GM12872 (cell line): Measurements from ENCODE around the gene CP.

Source experiments
- TF ChIP-seq, protein P1 (sequence below): IDR thresholded peaks from 3 replicates; pipeline ENCODE4 v1.5.1; 2011; ENCODE audit warnings: low read depth, mild to moderate bottlenecking, low read length, moderate library complexity; ENCODE audit not compliant: insufficient read depth

Gene CP

GRCh38 chr3:149221783-149222517 is at the start of gene CP:
TSS of gene CP (minus strand) at chr3:149221829. CDS start at chr3:149221792, 37 bp downstream.
- TF ChIP-seq, protein P1, sequence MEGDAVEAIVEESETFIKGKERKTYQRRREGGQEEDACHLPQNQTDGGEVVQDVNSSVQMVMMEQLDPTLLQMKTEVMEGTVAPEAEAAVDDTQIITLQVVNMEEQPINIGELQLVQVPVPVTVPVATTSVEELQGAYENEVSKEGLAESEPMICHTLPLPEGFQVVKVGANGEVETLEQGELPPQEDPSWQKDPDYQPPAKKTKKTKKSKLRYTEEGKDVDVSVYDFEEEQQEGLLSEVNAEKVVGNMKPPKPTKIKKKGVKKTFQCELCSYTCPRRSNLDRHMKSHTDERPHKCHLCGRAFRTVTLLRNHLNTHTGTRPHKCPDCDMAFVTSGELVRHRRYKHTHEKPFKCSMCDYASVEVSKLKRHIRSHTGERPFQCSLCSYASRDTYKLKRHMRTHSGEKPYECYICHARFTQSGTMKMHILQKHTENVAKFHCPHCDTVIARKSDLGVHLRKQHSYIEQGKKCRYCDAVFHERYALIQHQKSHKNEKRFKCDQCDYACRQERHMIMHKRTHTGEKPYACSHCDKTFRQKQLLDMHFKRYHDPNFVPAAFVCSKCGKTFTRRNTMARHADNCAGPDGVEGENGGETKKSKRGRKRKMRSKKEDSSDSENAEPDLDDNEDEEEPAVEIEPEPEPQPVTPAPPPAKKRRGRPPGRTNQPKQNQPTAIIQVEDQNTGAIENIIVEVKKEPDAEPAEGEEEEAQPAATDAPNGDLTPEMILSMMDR, result no peak

GRCh38 chr3:149270180-149270579 is 48.6 kb upstream of the CP start:
- TF ChIP-seq, protein P1, result no peak

GRCh38 chr3:149269687-149270086 is 48.1 kb upstream of the CP start:
- TF ChIP-seq, protein P1, result no peak

GRCh38 chr3:149267565-149267964 is 45.9 kb upstream of the CP start:
- TF ChIP-seq, protein P1, result no peak

DNA sequence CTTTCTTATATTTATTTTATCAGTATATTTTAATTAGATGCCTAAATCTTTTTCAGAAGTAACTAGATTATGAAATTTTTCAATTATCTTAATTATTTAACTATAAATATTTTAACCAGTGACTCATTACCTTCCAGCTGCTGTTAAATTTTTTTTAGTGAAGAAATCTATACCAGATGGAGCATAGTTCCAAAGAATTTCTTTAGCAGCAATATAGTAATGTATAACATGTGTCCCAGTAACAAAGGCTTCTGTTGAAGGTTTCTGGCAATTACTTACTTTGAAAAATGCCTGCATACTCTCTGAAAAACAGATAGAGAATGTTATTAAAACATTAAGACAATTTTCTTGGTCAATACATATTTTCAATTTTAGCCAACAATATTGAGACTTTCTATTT is 45.1 kb upstream of the CP start:
- TF ChIP-seq, protein P1, result no peak

DNA sequence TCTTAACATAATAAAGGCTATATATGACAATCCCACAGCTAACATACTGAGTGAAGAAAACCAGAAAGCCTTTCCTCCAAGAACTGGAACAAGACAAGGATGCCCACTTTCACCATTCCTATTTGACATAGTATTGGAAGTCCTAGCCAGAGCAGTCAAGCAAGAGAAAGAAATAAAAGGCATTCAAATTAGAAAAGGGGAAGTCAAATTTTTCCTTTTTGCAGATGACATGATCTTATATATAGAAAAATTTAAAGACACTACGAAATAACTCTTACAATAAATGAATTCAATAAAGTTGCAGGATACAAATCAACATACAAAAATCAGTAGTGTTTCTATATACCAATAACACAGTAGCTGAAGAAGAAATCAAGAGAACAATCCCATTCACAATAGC is 42.2 kb upstream of the CP start:
- TF ChIP-seq, protein P1, result no peak

DNA sequence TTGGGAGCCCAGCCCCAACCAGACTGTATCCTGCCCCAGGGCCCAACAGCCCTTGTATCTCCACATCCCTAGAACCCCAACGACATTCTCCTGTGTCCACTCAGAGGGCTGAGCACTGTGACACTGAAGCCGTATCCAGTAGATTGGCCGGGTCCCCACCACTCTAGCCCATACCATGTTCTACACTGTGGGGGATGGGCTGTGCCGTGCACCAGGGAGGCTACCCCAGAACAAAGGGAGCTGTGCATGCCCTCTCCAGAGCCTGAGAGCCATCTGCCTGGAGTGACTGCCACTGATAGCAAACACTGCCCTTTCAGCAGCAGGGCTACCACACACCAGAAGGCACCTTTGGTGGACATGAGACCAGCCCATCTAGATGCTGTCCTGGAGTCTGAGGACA is 37.1 kb upstream of the CP start:
- TF ChIP-seq, protein P1, result no peak
